ENCODE measurements around the gene DARS2.

DNA sequence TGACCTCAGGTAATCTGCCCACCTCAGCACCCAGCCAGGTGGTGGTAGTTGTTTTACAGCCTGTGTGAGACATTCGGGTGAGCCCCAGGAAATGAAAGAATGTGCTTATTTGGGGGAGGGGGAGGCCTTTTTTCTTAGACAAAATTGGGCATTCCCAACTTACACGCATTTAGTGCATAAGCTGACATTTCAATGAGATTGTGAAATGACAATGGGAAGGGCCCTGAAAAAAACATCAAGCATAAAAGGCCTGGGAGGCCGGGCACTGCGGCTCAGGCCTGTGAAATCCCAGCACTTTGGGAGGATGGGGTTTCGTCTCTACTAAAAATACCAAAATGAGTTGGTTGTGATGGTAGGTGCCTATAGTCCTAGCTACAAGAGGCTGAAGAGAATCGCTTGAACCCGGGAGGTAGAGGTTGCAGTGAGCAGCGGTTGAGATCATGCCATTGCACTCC, 38.3 kb downstream of the DARS2 start:
- TF ChIP-seq, protein P1, sequence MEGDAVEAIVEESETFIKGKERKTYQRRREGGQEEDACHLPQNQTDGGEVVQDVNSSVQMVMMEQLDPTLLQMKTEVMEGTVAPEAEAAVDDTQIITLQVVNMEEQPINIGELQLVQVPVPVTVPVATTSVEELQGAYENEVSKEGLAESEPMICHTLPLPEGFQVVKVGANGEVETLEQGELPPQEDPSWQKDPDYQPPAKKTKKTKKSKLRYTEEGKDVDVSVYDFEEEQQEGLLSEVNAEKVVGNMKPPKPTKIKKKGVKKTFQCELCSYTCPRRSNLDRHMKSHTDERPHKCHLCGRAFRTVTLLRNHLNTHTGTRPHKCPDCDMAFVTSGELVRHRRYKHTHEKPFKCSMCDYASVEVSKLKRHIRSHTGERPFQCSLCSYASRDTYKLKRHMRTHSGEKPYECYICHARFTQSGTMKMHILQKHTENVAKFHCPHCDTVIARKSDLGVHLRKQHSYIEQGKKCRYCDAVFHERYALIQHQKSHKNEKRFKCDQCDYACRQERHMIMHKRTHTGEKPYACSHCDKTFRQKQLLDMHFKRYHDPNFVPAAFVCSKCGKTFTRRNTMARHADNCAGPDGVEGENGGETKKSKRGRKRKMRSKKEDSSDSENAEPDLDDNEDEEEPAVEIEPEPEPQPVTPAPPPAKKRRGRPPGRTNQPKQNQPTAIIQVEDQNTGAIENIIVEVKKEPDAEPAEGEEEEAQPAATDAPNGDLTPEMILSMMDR (IDR thresholded peaks at IDR 0.05): no peak
- TF ChIP-seq EZH2 (IDR thresholded peaks at IDR 0.05; ENCODE audit: borderline replicate concordance, insufficient read depth, low read depth, low read length, poor library complexity, severe bottlenecking): no peak

Measured in B cell (primary cell).